K562 (cell line): Measurements from ENCODE around the gene SLC25A33.

Experiments used
- ATF7 ChIP-seq: fragments of 450-650 bp; IDR thresholded peaks from 2 replicates; pipeline ENCODE4 v1.7.1; 2014; ENCODE audit warnings: mild to moderate bottlenecking, moderate library complexity
- POLR2H ChIP-seq: IDR thresholded peaks from 2 replicates; pipeline ENCODE4 v1.6.1; 2016; ENCODE audit warnings: missing genetic modification characterization, low read depth, mild to moderate bottlenecking, control low read depth, missing compliant biosample characterization, moderate library complexity

GRCh38 chr1:9606458-9606857 lies 67.2 kb downstream of the SLC25A33 start:
- TF ChIP-seq POLR2H (tag): no peak
- no peak for TF ChIP-seq ATF7
